Testis (tissue), 3 donors: ENCODE results near the gene TMEM123. TPM values are rescaled to one million over a fixed set of nuclear protein-coding genes. Genes with fewer than 3 reads are reported as not detected.

Experiments
- DNase-seq: peaks from one replicate; pipeline ENCODE4 v3.0.0-alpha.2; 2019
- H3K27ac ChIP-seq, 2 donors: fragments of 200-600 bp; sonication (generic); one replicate each; pipeline ENCODE4 v1.5.1; 2019
- H3K27me3 ChIP-seq: fragments of 200-600 bp; sonication (generic); one replicate; pipeline ENCODE4 v1.5.1; 2019
- H3K36me3 ChIP-seq: fragments of 200-600 bp; sonication (generic); one replicate; pipeline ENCODE4 v1.5.1; 2017; ENCODE audit warnings: low read depth; ENCODE audit errors: missing control alignments
- H3K4me1 ChIP-seq: fragments of 200-600 bp; sonication (generic); one replicate; pipeline ENCODE4 v1.5.1; 2019
- H3K4me3 ChIP-seq, 2 donors: fragments of 200-600 bp; sonication (generic); one replicate each; pipeline ENCODE4 v1.5.1; 2017 to 2019
- H3K9me3 ChIP-seq: fragments of 200-600 bp; sonication (generic); one replicate; pipeline ENCODE4 v1.5.1; 2017
- POLR2A ChIP-seq: fragments of 450-650 bp; IDR thresholded peaks from one replicate; pipeline ENCODE4 v1.6.1; 2017; ENCODE audit warnings: antibody characterized with exemption, mild to moderate bottlenecking, moderate library complexity
- WGBS, 2 donors: methylation state at CpG; one replicate each; pipeline ENCODE4 v1.1.5; 2018; 5-methylcytosine and 5-hydroxymethylcytosine counted together
- intact Hi-C: fragments of 100-400 bp; cut with DNase I; formaldehyde crosslinking; loops from one replicate; pipeline ENCODE4 v1.15.1; 2023; ENCODE audit warnings: low total_unique reads
- polyA plus RNA-seq: library from polyadenylated mRNA; stranded (reverse); fragments of 350-450 nt; fragmentation: Illumina TruSeq; extraction: RNeasy Lipid Tissue Mini Kit (QIAGEN cat#74804); gene quantifications from one replicate; pipeline ENCODE4 v1.2.3, GENCODE V29; 2014; ENCODE audit warnings: low read depth, low replicate concordance; ENCODE audit not compliant: insufficient read depth
- total RNA-seq, 2 donors: library from RNA; depleted of rRNA; stranded (reverse); fragments of >200 nt; gene quantifications; one replicate each; pipeline ENCODE4 v1.2.3, GENCODE V29; 2016
- TF ChIP-seq, protein P1 (sequence below), 3 experiments: fragments of 450-650 bp in 2 of 3; fragments of 200-600 bp in 1 of 3; sonication (generic) in 1 of 3; IDR thresholded peaks; one replicate each; pipeline ENCODE4 v1.5.1; 2016 to 2019; ENCODE audit warnings: antibody characterized with exemption in 3 of 3, mild to moderate bottlenecking in 2 of 3, moderate library complexity in 1 of 3

Gene TMEM123
- total and polyA plus RNA-seq, 3 donors from 2014 or later, result 137 to 218 (median 177) TPM

DNA sequence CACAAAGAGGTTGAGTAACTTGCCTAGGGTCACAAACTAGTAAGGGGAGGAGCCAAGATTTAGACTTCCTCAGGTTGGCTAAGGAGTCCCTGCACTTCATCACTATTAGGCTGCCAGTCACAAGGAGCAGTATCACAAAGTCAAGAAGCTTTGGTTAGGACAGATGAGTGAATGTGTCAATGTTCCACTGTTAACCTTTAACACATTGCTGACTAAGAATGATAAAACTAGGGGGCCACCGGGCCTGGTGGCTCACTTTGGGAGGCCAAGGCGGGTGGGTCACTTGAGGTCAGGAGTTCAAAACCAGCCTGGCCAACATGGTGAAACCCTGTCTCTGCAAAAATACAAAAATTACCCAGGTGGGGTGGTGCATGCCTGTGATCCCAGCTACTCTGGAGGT, 32.0 kb downstream of the TMEM123 start:
- no peak for DNase-seq
- intact Hi-C loops, result no loop called here
- Histone ChIP-seq H3K4me3 (no peak overlapping the region), H3K4me1 (no peaks in the 10 kb centered on the region), H3K36me3 (no peaks in the 10 kb centered on the region), H3K27me3 (no peaks in the 10 kb centered on the region), H3K9me3 (no peaks in the 10 kb centered on the region), H3K27ac (no peak overlapping the region)
- TF ChIP-seq POLR2A, result no peak
- TF ChIP-seq, protein P1, sequence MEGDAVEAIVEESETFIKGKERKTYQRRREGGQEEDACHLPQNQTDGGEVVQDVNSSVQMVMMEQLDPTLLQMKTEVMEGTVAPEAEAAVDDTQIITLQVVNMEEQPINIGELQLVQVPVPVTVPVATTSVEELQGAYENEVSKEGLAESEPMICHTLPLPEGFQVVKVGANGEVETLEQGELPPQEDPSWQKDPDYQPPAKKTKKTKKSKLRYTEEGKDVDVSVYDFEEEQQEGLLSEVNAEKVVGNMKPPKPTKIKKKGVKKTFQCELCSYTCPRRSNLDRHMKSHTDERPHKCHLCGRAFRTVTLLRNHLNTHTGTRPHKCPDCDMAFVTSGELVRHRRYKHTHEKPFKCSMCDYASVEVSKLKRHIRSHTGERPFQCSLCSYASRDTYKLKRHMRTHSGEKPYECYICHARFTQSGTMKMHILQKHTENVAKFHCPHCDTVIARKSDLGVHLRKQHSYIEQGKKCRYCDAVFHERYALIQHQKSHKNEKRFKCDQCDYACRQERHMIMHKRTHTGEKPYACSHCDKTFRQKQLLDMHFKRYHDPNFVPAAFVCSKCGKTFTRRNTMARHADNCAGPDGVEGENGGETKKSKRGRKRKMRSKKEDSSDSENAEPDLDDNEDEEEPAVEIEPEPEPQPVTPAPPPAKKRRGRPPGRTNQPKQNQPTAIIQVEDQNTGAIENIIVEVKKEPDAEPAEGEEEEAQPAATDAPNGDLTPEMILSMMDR (IDR thresholded peaks at IDR 0.05), result no peak
- WGBS, 2 donors, result 72 to 77% methylated on average over 2 of the region's 2 CpGs

DNA sequence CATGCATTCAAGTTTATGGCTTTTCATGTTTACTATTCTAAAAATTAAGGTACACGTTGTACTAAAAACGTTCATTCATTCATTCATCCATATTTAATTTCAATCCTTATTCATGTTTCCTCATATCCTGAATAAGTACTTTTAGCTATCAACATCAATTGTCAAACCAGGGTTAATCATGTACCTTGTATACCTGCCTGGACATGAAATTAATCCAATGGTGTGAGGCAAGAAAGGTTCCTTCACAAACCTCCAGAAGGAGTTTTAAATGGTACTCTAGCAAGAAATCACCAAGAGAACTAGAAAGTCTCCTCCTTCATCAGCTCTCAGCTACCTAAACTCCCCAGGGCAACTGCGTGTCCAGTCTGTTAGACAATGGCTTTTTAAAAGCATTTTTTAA, 33.4 kb downstream of the TMEM123 start:
- no peak for TF ChIP-seq POLR2A
- TF ChIP-seq, protein P1 (IDR thresholded peaks at IDR 0.05), result no peak
- H3K36me3 ChIP-seq, result no peaks in the 10 kb centered on the region
- no peaks in the 10 kb centered on the region for H3K4me1 ChIP-seq
- no peak overlapping the region for H3K27ac ChIP-seq
- no peak for DNase-seq
- no peaks in the 10 kb centered on the region for H3K27me3 ChIP-seq
- H3K4me3 ChIP-seq, result no peak overlapping the region
- intact Hi-C loops, result no loop called here
- H3K9me3 ChIP-seq, result no peaks in the 10 kb centered on the region
- WGBS, 2 donors, result 68 to 79% methylated on average over 3 of the region's 3 CpGs

DNA sequence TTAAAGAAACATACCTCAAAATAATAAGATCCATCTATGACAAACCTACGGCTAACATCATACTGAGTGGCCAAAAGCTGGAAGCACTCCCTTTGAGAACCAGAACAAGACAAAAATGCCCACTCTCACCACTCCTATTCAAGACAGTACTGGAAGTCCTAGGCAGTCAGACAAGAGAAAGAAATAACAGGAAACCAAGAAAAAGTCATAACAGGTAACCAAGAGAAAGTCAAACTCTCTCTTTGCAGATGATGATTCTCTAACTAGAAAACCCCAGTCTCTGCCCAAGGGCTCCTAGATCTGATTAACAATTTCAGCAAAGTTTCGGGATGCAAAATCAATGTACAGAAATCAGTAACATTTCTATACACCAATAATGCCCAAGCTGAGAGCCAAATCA, 35.6 kb downstream of the TMEM123 start:
- H3K9me3 ChIP-seq, result no peaks in the 10 kb centered on the region
- no peaks in the 10 kb centered on the region for H3K27me3 ChIP-seq
- no peak overlapping the region for H3K4me3 ChIP-seq
- no peak for DNase-seq
- no peaks in the 10 kb centered on the region for H3K4me1 ChIP-seq
- no peak overlapping the region for H3K27ac ChIP-seq
- TF ChIP-seq POLR2A, result no peak
- TF ChIP-seq, protein P1 (IDR thresholded peaks at IDR 0.05), result no peak
- 89 to 96% methylated on average over 2 of the region's 2 CpGs for WGBS, 2 donors
- H3K36me3 ChIP-seq, result no peaks in the 10 kb centered on the region
- intact Hi-C loops, result no loop called here

DNA sequence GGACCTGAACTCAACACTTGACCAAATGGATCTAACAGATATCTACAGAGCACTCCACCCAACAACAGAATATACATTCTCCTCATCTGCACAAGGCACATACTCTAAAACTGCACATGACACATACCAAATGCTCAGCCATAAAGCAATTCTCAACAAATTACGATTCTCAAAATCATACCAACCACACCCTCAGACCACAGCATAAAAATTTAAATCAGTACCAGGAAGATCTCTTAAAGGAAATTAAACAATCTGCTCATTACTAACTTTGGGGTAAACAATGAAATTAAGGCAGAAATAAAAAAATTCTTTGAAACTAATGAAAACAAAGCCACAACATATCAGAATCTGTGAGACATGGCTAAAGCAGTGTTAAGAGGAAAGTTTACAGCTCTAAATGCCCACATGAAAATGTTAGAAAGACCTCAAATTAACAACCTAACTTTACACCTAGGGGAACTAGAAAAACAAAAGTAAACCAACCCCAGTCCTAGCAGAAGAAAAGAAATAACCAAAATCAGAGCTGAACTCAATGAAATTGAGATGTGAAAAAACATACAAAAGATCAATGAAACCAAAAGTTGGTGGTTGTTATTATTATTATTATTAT, 37.2 kb downstream of the TMEM123 start:
- WGBS, 2 donors, result 77 to 81% methylated on average over 1 of the region's 1 CpG
- Histone ChIP-seq H3K27ac (no peak overlapping the region), H3K9me3 (no peaks in the 10 kb centered on the region), H3K4me1 (no peaks in the 10 kb centered on the region), H3K36me3 (no peaks in the 10 kb centered on the region), H3K27me3 (no peaks in the 10 kb centered on the region), H3K4me3 (no peak overlapping the region)
- no peak for DNase-seq
- intact Hi-C loops, result no loop called here
- TF ChIP-seq POLR2A, result no peak
- TF ChIP-seq, protein P1 (IDR thresholded peaks at IDR 0.05), result no peak

DNA sequence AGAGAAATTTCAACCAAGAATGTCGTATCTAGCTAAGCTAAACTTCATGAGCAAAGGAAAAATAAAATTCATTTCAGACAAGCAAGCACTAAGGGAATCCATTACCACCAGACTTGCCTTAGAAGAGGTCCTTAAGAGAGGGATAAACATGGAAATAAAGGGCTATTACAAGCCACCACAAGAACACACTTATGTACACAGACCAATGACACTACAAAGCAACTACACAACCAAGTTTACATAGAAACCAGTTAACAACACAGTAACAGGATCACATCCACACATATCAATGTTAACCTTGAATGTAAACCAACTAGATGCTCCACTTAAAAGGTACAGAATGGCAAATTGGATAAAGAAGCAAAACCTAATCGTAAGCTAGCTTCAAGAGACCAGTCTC, 38.0 kb downstream of the TMEM123 start:
- no peak for TF ChIP-seq POLR2A
- TF ChIP-seq, protein P1 (IDR thresholded peaks at IDR 0.05), result no peak
- intact Hi-C loops, result no loop called here
- no peaks in the 10 kb centered on the region for H3K4me1 ChIP-seq
- H3K4me3 ChIP-seq, result no peak overlapping the region
- no peak overlapping the region for H3K27ac ChIP-seq
- no peaks in the 10 kb centered on the region for H3K36me3 ChIP-seq
- no peaks in the 10 kb centered on the region for H3K9me3 ChIP-seq
- H3K27me3 ChIP-seq, result no peaks in the 10 kb centered on the region
- no peak for DNase-seq
- 80 to 90% methylated on average over 2 of the region's 2 CpGs for WGBS, 2 donors
